GM12892 (cell line): ENCODE measurements around the gene BCAS4.
A peak's percentile ranks its signal among the peaks of the same experiment; 100 is the strongest.

Experiments
- POLR2A ChIP-seq: IDR thresholded peaks from 2 replicates; pipeline ENCODE4 v1.6.1; 2011; ENCODE audit warnings: low read depth, low read length, control low read depth
- POLR2AphosphoS5 ChIP-seq: IDR thresholded peaks from 2 replicates; pipeline ENCODE4 v1.6.1; 2011; ENCODE audit warnings: low read depth, low read length, control low read depth
- TAF1 ChIP-seq: IDR thresholded peaks from 2 replicates; pipeline ENCODE4 v1.6.1; 2011; ENCODE audit warnings: low read depth, mild to moderate bottlenecking, control low read depth, low read length, borderline replicate concordance

GRCh38 chr20:50887576-50887975 lies 92.7 kb downstream of the BCAS4 start:
- TF ChIP-seq POLR2AphosphoS5 (0 out of 2 replicates have a peak, but pooled peaks have one; percentile 14), POLR2A (no peak; the same call in 1 of the 2 replicates), TAF1 (no peak)
